Endothelial cell of umbilical vein (primary cell): ENCODE data around the gene AIF1L. TPM values are rescaled to one million over a fixed set of nuclear protein-coding genes. Genes with fewer than 3 reads are reported as not detected.

Experiments
- BruUV-seq: library from RNA; stranded (reverse); fragments of 400-500 nt; replicated peaks from 2 replicates; lab custom pipeline; 2021; lab: Mats Ljungman, UMichigan
- CTCF ChIA-PET: fragments of 300-600, 350-600 bp; sonication (Branson Sonifier 250); formaldehyde crosslinking; loops from one replicate; lab custom pipeline; 2021; ENCODE audit warnings: antibody characterized with exemption, inconsistent platforms; lab: Charles Lee
- POLR2A ChIA-PET: fragments of 300-600, 350-600 bp; sonication (Branson Sonifier 250); formaldehyde crosslinking; loops from one replicate; lab custom pipeline; 2021; ENCODE audit warnings: antibody characterized with exemption, inconsistent platforms; lab: Charles Lee
- DNase-seq: peaks from one replicate; pipeline ENCODE4 v3.0.0-alpha.2; 2011; ENCODE audit warnings: low read depth, low spot score
- FAIRE-seq: peaks from 2 replicates; lab custom pipeline; 2011; peaks lifted over from hg19 to GRCh38; lab: Jason Lieb, UNC
- H2AFZ ChIP-seq: 2 replicates; pipeline ENCODE4 v1.6.0; 2012; ENCODE audit warnings: low read depth, low read length, control low read depth, inconsistent platforms
- H3K27ac ChIP-seq: 2 replicates; pipeline ENCODE4 v1.5.1; 2011; ENCODE audit warnings: low read depth, mild to moderate bottlenecking, control low read depth, low read length, moderate library complexity; ENCODE audit not compliant: insufficient read depth
- H3K27me3 ChIP-seq, 2 experiments: 2 replicates each; pipeline versions ENCODE4 v1.6.0 to v1.6.1; 2011; ENCODE audit warnings: low read length in 2 of 2, mixed read lengths in 1 of 2; ENCODE audit not compliant: control insufficient read depth in 2 of 2, insufficient read depth in 2 of 2
- H3K36me3 ChIP-seq, 2 experiments: 2 replicates in 1 of 2; 3 replicates in 1 of 2; pipeline ENCODE4 v1.5.1; 2011; ENCODE audit warnings: low read length in 2 of 2, mild to moderate bottlenecking in 1 of 2, moderate library complexity in 1 of 2; ENCODE audit not compliant: control insufficient read depth in 2 of 2, insufficient read depth in 2 of 2; ENCODE audit errors: extremely low read depth in 1 of 2
- H3K4me1 ChIP-seq: 3 replicates; pipeline ENCODE4 v1.5.1; 2011; ENCODE audit warnings: mild to moderate bottlenecking, low read length; ENCODE audit not compliant: control insufficient read depth, insufficient read depth; ENCODE audit errors: extremely low read depth
- H3K4me2 ChIP-seq: 2 replicates; pipeline ENCODE4 v1.6.1; 2011; ENCODE audit warnings: low read length, control low read depth, mixed read lengths; ENCODE audit not compliant: insufficient read depth
- H3K4me3 ChIP-seq, 3 experiments: fragments of 200-600 bp in 1 of 3; sonication (generic), shearing (Covaris generic) in 1 of 3; replicated peaks in 1 of 3; 2 replicates each; pipeline ENCODE4 v1.5.1; 2011 to 2016; ENCODE audit warnings: control low read depth in 3 of 3, low read length in 3 of 3, mild to moderate bottlenecking in 2 of 3, inconsistent platforms in 1 of 3, low read depth in 1 of 3, moderate library complexity in 1 of 3; ENCODE audit not compliant: insufficient read depth in 1 of 3
- H3K79me2 ChIP-seq: 2 replicates; pipeline ENCODE4 v1.6.0; 2012; ENCODE audit warnings: low read length, inconsistent platforms; ENCODE audit not compliant: control insufficient read depth, insufficient read depth
- H3K9ac ChIP-seq: replicated peaks from 2 replicates; pipeline ENCODE3; 2011; ENCODE audit warnings: low read length, control low read depth; ENCODE audit not compliant: insufficient read depth; ENCODE audit errors: extremely low read depth
- H3K9me1 ChIP-seq: replicated peaks from 3 replicates; pipeline ENCODE4 v1.6.0; 2011; ENCODE audit warnings: mild to moderate bottlenecking, low read length; ENCODE audit not compliant: control insufficient read depth, insufficient read depth; ENCODE audit errors: extremely low read depth
- H3K9me3 ChIP-seq: replicated peaks from 2 replicates; pipeline ENCODE4 v1.5.1; 2012; ENCODE audit warnings: low read length, inconsistent platforms; ENCODE audit not compliant: control insufficient read depth, insufficient read depth
- H4K20me1 ChIP-seq: replicated peaks from 2 replicates; pipeline ENCODE3; 2011; ENCODE audit warnings: mild to moderate bottlenecking, low read length; ENCODE audit not compliant: control insufficient read depth, insufficient read depth; ENCODE audit errors: extremely low read depth
- EZH2 ChIP-seq: IDR thresholded peaks from 2 replicates; pipeline ENCODE4 v1.6.1; 2012; ENCODE audit warnings: borderline replicate concordance, low read depth, mild to moderate bottlenecking, moderate library complexity, low read length, inconsistent platforms; ENCODE audit not compliant: severe bottlenecking
- FOS ChIP-seq: IDR thresholded peaks from 2 replicates; pipeline ENCODE4 v1.6.1; 2011; ENCODE audit warnings: mild to moderate bottlenecking, low read length, moderate library complexity, borderline replicate concordance; ENCODE audit not compliant: insufficient read depth
- GATA2 ChIP-seq: IDR thresholded peaks from 2 replicates; pipeline ENCODE4 v1.7.0; 2011; ENCODE audit warnings: low read depth, mild to moderate bottlenecking, moderate library complexity, mixed read lengths, low read length; ENCODE audit not compliant: insufficient read length, insufficient read depth
- JUN ChIP-seq: IDR thresholded peaks from 2 replicates; pipeline ENCODE4 v1.6.1; 2011; ENCODE audit warnings: borderline replicate concordance, low read depth; ENCODE audit not compliant: insufficient read length, insufficient read depth
- MYC ChIP-seq: IDR thresholded peaks from one replicate; pipeline ENCODE4 v1.6.1; 2011; ENCODE audit warnings: mild to moderate bottlenecking, low read depth, low read length
- POLR2A ChIP-seq: IDR thresholded peaks from 2 replicates; pipeline ENCODE4 v1.6.1; 2012; ENCODE audit warnings: low read depth, mild to moderate bottlenecking, control low read depth, low read length
- POLR2AphosphoS5 ChIP-seq: IDR thresholded peaks from 2 replicates; pipeline ENCODE4 v1.6.1; 2012; ENCODE audit warnings: low read depth, mild to moderate bottlenecking, control low read depth, low read length, moderate library complexity; ENCODE audit not compliant: insufficient read depth
- dilution Hi-C: fragments of 300-500 bp; cut with MboI; formaldehyde crosslinking; loops from one replicate; pipeline ENCODE4 v1.15.0; 2019; ENCODE audit warnings: low sequenced_read_pairs; ENCODE audit not compliant: extremely low pct_ligation_motif_present
- intact Hi-C: fragments of 100-400 bp; cut with micrococcal nuclease; formaldehyde crosslinking; loops from one replicate; pipeline ENCODE4 v1.10.0; 2022
- polyA plus RNA-seq, 4 experiments: library from polyadenylated mRNA; depleted of rRNA in 3 of 4; stranded (reverse) in 3 of 4; unstranded in 1 of 4; fragments of >200 nt; gene quantifications; 2 replicates each; pipeline versions ENCODE4 v1.2.1 to v1.2.3, GENCODE V29; 2011 to 2012; ENCODE audit warnings: missing spikeins in 1 of 4
- total RNA-seq: library from RNA; stranded (reverse); gene quantifications from 2 replicates; pipeline ENCODE4 v1.2.3, GENCODE V29; 2021
- TF ChIP-seq, protein P1 (sequence below): IDR thresholded peaks from 2 replicates; pipeline ENCODE4 v1.6.1; 2011; ENCODE audit not compliant: insufficient read depth, insufficient read length
- TF ChIP-seq, protein P2 (sequence below), 2 donors: IDR thresholded peaks; 1 replicate in 1 of 2; 2 replicates in 1 of 2; pipeline ENCODE4 v1.5.1; 2011; ENCODE audit warnings: low read length in 2 of 2, mild to moderate bottlenecking in 2 of 2, moderate library complexity in 2 of 2, control low read depth in 1 of 2, inconsistent platforms in 1 of 2, low read depth in 1 of 2; ENCODE audit not compliant: insufficient read depth in 1 of 2; ENCODE audit errors: extremely low read depth in 1 of 2

Gene AIF1L
- total and polyA plus RNA-seq, 2 donors (not counting 3 experiments of a cell fraction or from before 2014, with no cell fraction given): 17.8 to 39.7 TPM

DNA sequence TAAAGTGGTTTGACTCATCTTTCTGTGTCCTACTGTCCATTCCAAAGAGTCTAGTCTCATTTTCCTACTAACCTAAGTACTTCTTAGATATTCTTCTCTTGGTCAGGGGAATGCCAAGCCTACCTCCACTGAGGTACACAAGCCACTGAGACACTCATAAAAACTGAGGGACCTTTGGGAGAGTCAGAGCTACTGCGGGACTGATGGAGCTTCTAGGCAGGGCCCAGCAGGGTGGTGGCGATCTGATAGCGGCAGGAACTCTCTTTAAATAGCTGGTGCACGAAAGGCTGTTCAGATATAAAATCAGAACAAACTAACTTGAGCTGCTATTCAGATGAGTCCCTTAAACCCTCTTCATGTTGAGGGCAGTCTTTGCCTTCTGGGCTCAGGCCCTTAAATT is 43.8 kb downstream of the AIF1L start:
- ChIA-PET CTCF (interaction anchor here (2.9 kb wide), 1 partner anchor 196 kb away, joined by 8 read pairs; no protein-coding TSS in a partner anchor), POLR2A (no interaction called here)
- Histone ChIP-seq H3K36me3 (peaks cover 40 to 53% of the 10 kb centered on the region in 2 experiments), H3K79me2 (no peaks in the 10 kb centered on the region), H3K4me3 (no peak overlapping the region), H3K9me1 (no peaks in the 10 kb centered on the region), H3K27me3 (no peaks in the 10 kb centered on the region), H4K20me1 (no peaks in the 10 kb centered on the region), H3K4me2 (no peak overlapping the region), H3K4me1 (no peaks in the 10 kb centered on the region), H3K9ac (no peak overlapping the region), H2AFZ (no peak overlapping the region), H3K9me3 (no peaks in the 10 kb centered on the region), H3K27ac (no peak overlapping the region)
- dilution Hi-C loops (no loop called here), intact Hi-C loops (no loop called here)
- no TSS peak for BruUV-seq
- TF ChIP-seq, protein P1, sequence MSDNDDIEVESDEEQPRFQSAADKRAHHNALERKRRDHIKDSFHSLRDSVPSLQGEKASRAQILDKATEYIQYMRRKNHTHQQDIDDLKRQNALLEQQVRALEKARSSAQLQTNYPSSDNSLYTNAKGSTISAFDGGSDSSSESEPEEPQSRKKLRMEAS: no peak
- TF ChIP-seq POLR2AphosphoS5: no peak
- TF ChIP-seq, protein P2, sequence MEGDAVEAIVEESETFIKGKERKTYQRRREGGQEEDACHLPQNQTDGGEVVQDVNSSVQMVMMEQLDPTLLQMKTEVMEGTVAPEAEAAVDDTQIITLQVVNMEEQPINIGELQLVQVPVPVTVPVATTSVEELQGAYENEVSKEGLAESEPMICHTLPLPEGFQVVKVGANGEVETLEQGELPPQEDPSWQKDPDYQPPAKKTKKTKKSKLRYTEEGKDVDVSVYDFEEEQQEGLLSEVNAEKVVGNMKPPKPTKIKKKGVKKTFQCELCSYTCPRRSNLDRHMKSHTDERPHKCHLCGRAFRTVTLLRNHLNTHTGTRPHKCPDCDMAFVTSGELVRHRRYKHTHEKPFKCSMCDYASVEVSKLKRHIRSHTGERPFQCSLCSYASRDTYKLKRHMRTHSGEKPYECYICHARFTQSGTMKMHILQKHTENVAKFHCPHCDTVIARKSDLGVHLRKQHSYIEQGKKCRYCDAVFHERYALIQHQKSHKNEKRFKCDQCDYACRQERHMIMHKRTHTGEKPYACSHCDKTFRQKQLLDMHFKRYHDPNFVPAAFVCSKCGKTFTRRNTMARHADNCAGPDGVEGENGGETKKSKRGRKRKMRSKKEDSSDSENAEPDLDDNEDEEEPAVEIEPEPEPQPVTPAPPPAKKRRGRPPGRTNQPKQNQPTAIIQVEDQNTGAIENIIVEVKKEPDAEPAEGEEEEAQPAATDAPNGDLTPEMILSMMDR (IDR thresholded peaks at IDR 0.05; ENCODE audit: extremely low read depth in 1 of 2, insufficient read depth in 1 of 2, low read depth in 1 of 2, low read length in 2 of 2): no peak
- FAIRE-seq: no peak
- no peak for DNase-seq

DNA sequence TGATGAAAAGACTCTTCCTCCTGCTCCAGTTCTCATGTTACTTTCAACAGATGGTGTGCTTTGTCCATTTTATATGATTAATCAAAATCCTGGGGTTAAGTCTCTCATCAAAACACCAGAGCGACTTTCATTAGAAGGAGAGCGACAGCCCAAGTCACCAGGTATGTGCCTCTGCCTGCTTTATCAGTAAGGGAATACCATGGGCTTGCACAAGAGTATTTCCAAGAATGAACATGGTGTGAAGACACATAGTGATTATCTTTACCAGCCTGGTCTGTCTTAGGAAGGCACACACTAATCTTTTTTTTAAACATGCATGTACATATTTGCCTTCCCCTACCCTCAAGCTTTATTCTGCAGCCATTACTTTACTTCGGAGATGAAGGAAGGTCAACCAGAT is 44.2 kb downstream of the AIF1L start:
- Histone ChIP-seq H3K4me3 (no peak overlapping the region), H3K9ac (no peak overlapping the region), H3K9me1 (no peaks in the 10 kb centered on the region), H3K79me2 (no peaks in the 10 kb centered on the region), H3K4me1 (no peaks in the 10 kb centered on the region), H3K27me3 (no peaks in the 10 kb centered on the region), H3K9me3 (no peaks in the 10 kb centered on the region), H3K36me3 (peaks cover 42 to 53% of the 10 kb centered on the region in 2 experiments), H3K27ac (no peak overlapping the region), H2AFZ (no peak overlapping the region), H4K20me1 (no peaks in the 10 kb centered on the region), H3K4me2 (no peak overlapping the region)
- POLR2A ChIA-PET: no interaction called here
- no peak for FAIRE-seq
- dilution Hi-C loops: no loop called here
- CTCF ChIA-PET: interaction anchor here (2.9 kb wide), 1 partner anchor 196 kb away, joined by 8 read pairs; no protein-coding TSS in a partner anchor
- no peak for DNase-seq
- intact Hi-C loops: no loop called here
- no peak for TF ChIP-seq JUN
- TF ChIP-seq, protein P2 (IDR thresholded peaks at IDR 0.05; ENCODE audit: extremely low read depth in 1 of 2, insufficient read depth in 1 of 2, low read depth in 1 of 2, low read length in 2 of 2): no peak
- no peak for TF ChIP-seq POLR2AphosphoS5
- TF ChIP-seq MYC: no peak
- TF ChIP-seq FOS: no peak
- TF ChIP-seq, protein P1: no peak
- no peak for TF ChIP-seq EZH2
- no peak for TF ChIP-seq POLR2A
- TF ChIP-seq GATA2: no peak
- no TSS peak for BruUV-seq
